IgD-negative memory B cell (primary cell): ENCODE results near the gene TMEM100. TPM values are rescaled to one million over a fixed set of nuclear protein-coding genes. Genes with fewer than 3 reads are reported as not detected.
"Not testable (repeated sequence)": the region's sequence is repeated elsewhere in the genome, so short reads cannot be mapped to it uniquely, and the experiment has no call there.

Experiments used
- H3K27ac Mint-ChIP-seq, 3 donors: one replicate each; pipeline ENCODE4 v1.8.0; 2020 to 2022; ENCODE audit warnings: mild to moderate bottlenecking in 3 of 3, mixed read lengths in 3 of 3, moderate library complexity in 1 of 3
- H3K27me3 Mint-ChIP-seq: one replicate; pipeline ENCODE4 v1.8.0; 2021; ENCODE audit warnings: mixed read lengths
- H3K36me3 Mint-ChIP-seq: one replicate; pipeline ENCODE4 v1.8.0; 2020; ENCODE audit warnings: mild to moderate bottlenecking, mixed read lengths
- H3K4me1 Mint-ChIP-seq, 3 donors: one replicate each; pipeline ENCODE4 v1.8.0; 2020 to 2022; ENCODE audit warnings: mixed read lengths in 3 of 3, mild to moderate bottlenecking in 1 of 3
- H3K4me3 Mint-ChIP-seq, 4 donors: one replicate each; pipeline ENCODE4 v1.8.0; 2020 to 2022; ENCODE audit warnings: mild to moderate bottlenecking in 4 of 4, mixed read lengths in 4 of 4, moderate library complexity in 3 of 4
- H3K9me3 Mint-ChIP-seq, 3 donors: one replicate each; pipeline ENCODE4 v1.8.0; 2020 to 2021; ENCODE audit warnings: mixed read lengths in 3 of 3, mild to moderate bottlenecking in 1 of 3
- polyA plus RNA-seq: library from polyadenylated mRNA; unstranded; fragments of 300-500 nt; fragmentation: Illumina TruSeq; gene quantifications from one replicate; pipeline ENCODE4 v1.2.3, GENCODE V29; 2021

Gene TMEM100
- polyA plus RNA-seq, 1 donor from 2014 or later, result not detected

DNA sequence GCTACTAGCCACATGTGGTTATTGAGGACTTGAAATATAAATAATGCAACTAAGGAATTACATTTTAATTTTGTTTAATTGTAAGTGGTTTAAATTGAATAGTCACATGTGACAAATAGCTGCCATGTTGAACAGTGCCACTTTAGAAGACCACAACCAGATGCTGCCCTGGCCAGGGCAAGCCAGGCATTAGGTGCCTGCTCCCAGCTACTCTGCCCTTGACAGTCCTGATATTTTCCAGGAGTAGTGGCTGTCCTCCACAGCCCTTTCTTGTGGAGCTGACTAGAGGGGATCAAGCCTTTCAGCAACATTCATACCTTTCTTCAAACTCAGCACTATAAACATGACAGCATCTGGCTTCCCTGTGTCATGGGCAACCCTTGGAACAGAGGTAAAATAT is 31.0 kb downstream of the TMEM100 start:
- no peaks in the 10 kb centered on the region for H3K36me3 Mint-ChIP-seq
- no peak overlapping the region for H3K4me3 Mint-ChIP-seq
- H3K27me3 Mint-ChIP-seq, result peaks cover 3% of the 10 kb centered on the region

DNA sequence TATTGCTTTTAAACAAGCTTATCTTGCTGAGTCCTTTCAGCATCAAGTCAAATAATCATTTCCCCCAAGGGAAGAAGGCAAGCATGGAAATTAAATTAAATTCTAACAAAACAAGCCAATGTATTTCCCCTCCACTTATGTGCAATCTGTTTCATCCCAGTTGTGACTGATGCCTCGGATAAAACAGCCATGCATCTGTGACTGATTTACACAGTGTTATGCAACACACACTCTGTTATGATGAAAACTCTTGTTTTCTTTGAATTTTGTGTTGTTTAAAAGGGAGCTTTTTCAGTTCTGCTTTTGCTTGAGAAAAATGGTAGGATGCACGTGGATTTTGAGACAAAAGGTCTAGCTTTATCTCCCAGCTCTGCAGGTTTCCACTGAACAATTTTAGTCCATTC is 32.6 kb downstream of the TMEM100 start:
- Mint-ChIP-seq H3K4me1 (peaks cover 0 to 3% (median 1%) of the 10 kb centered on the region in 3 donors), H3K36me3 (no peaks in the 10 kb centered on the region), H3K9me3 (peaks cover 0 to 2% (median 0%) of the 10 kb centered on the region in 3 donors), H3K4me3 (no peak overlapping the region), H3K27ac (no peak overlapping the region), H3K27me3 (peaks cover 5% of the 10 kb centered on the region)

More for the DNA sequence above, 31.0 kb downstream of the TMEM100 start:
- Mint-ChIP-seq H3K27ac (no peak overlapping the region), H3K9me3 (no peaks in the 10 kb centered on the region), H3K4me1 (peaks cover 0 to 3% (median 0%) of the 10 kb centered on the region in 3 donors)

DNA sequence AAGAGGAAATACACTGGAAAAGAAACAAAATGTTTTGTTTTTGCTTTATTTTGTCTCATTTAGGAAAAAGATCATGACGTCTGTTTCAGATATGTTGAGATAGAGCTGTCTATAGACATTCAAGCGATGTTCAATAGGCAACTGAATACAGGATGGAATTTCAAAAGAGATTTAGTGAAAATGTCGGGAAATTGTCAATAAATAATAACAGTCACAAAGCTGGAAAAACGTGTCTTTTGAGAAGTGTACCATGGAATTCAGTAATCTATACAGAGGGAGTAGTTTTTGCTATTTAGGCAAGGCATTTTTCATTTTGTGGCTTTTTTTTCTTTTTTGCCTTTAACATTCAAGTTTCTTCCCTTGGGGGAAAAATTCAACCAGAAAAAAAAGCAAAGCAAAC is 33.0 kb downstream of the TMEM100 start:
- Mint-ChIP-seq H3K36me3 (no peaks in the 10 kb centered on the region), H3K4me3 (no peak overlapping the region), H3K4me1 (peaks cover 0 to 3% (median 1%) of the 10 kb centered on the region in 3 donors), H3K27ac (no peak overlapping the region), H3K27me3 (peaks cover 5% of the 10 kb centered on the region), H3K9me3 (peaks cover 0 to 2% (median 0%) of the 10 kb centered on the region in 3 donors)

DNA sequence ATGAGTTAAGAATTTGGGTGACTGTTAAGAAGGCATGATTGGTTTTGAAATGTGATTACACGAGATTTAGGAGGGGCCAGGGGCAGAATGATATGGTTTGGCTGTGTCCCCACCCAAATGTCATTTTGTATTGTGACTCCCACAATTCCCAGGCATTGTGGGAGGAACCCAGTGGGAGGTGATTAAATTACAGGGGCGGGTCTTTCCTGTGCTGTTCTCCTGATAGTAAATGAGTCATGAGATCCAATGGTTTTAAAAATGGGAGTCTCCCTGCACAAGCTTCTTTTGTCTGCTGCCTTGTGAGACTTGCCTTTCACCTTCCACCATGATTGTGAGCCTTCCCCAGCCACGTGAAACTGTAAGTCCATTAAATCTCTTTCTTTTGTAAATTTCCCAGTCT is 34.6 kb downstream of the TMEM100 start:
- Mint-ChIP-seq H3K4me3 (no peak overlapping the region), H3K4me1 (peaks cover 0 to 3% (median 1%) of the 10 kb centered on the region in 3 donors), H3K9me3 (peaks cover 0 to 2% (median 0%) of the 10 kb centered on the region in 3 donors), H3K27me3 (peaks cover 5% of the 10 kb centered on the region), H3K36me3 (no peaks in the 10 kb centered on the region), H3K27ac (no peak overlapping the region)

DNA sequence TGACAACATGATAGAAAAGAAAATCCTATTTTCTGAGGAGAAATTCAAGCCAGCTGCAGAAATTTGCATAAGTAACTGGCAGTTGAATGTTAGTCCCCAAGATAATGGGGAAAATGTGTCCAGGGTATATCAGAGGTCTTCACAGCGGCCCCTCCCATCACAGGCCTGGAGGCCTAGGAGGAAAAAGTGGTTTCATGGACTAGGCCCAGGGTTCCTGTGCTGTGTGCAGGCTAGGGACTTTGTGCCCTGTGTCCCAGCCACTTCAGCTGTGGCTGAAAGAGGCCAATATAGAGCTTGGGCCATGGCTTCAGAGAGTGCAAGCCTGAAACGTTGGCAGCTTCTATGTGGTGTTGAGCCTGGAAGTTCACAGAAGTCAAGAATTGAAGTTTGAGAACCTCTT is 35.6 kb downstream of the TMEM100 start:
- Mint-ChIP-seq H3K4me3 (no peak overlapping the region), H3K27ac (no peak overlapping the region), H3K9me3 (peaks cover 0 to 2% (median 0%) of the 10 kb centered on the region in 3 donors), H3K36me3 (no peaks in the 10 kb centered on the region), H3K27me3 (peaks cover 8% of the 10 kb centered on the region), H3K4me1 (peaks cover 0 to 3% (median 1%) of the 10 kb centered on the region in 3 donors)

DNA sequence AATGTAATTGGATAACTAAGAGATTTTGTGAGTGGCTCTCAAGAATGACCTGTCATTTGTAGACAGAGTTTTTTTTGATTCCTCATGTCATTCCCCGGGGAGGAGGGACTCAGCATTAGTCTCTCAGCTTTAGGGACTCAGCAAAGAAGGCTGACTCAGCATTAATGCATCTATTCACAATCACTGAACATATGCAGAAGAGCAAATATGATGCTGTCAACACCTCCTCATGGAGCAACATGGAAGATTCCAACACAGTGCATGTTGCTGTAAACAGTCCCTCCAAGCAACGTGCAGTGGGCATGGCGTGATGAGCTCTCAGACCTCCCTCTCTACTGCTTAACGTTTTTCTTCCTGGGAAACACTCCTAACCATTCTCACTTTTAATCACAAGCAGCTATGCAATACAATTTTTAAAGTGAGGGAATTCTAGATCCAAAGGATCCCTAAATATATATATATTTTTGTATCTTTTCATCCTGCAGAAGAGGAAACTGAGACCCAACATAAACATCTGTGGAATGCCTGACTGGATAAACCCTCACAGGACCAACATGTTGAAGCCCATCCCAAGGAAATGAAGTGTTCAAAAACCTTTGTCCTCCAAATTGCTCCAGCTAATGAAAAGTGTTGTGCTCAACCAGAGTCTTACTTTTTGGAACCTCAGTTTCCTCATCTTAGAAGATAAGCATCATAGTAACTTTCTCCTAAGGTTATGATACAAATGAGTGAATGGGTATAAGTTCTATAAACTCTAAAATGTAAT is 38.9 kb downstream of the TMEM100 start:
- Mint-ChIP-seq H3K36me3 (no peaks in the 10 kb centered on the region), H3K4me1 (peaks cover 0 to 2% (median 0%) of the 10 kb centered on the region in 3 donors), H3K9me3 (peaks cover 0 to 7% (median 0%) of the 10 kb centered on the region in 3 donors), H3K27me3 (peaks cover 21% of the 10 kb centered on the region), H3K27ac (no peak overlapping the region), H3K4me3 (no peak overlapping the region)

DNA sequence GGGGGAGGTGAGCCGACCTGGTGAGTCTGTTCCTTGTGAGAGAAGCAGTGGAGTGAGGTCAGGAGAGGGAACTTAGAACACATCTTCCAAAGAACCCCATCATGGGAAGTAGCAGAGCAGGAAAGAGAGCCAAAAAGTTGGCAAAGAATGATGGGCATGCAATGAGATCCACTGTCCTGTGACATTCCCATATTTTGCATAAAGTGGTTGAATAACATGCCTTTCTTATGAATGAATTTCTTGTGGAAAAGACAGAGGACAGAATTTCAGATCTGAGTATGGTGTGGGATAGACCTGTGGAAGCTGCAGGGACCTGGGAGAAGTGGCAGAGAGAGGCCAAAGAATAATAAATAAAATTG is 41.3 kb downstream of the TMEM100 start:
- H3K27me3 Mint-ChIP-seq, result peaks cover 26% of the 10 kb centered on the region
- peaks cover 0 to 5% (median 0%) of the 10 kb centered on the region in 3 donors for H3K9me3 Mint-ChIP-seq

DNA sequence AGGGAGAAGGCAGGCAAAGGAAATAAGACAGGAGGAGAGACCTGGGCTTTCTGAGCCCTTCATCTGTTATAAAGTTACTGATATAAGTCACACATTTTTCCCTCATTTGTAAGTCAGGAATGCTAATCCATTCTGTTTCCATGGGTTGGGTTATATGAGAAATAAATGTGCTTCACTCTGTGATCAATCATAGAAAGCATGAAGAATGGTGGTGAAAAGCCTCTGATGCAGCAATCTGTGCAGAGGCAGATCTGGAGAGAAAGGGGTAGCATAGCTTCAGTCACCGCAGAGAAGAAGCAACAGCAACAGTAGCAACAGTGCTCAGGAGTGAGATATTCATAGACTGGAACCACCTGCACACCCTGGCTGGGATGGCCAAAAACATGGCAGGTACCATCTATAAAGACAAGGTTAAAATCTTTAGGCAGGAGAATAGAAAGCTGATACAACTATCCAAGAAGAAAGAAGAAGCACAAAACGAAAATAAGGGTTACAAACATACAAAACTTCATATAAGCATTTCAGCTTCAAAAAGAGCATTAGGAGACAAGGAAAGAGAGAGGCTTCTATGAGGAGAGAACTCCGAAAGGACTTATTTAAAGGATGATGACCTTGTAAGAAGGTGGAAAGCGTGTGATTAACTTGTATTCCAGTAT is 41.9 kb downstream of the TMEM100 start:
- H3K27me3 Mint-ChIP-seq, result peaks cover 25% of the 10 kb centered on the region
- peaks cover 0 to 3% (median 0%) of the 10 kb centered on the region in 3 donors for H3K4me1 Mint-ChIP-seq
- H3K9me3 Mint-ChIP-seq, result peaks cover 0 to 4% (median 0%) of the 10 kb centered on the region in 3 donors
- no peak overlapping the region for H3K4me3 Mint-ChIP-seq
- H3K27ac Mint-ChIP-seq, result no peak overlapping the region
- H3K36me3 Mint-ChIP-seq, result no peaks in the 10 kb centered on the region

More for the DNA sequence above, 41.3 kb downstream of the TMEM100 start:
- Mint-ChIP-seq H3K27ac (no peak overlapping the region), H3K4me3 (no peak overlapping the region), H3K36me3 (no peaks in the 10 kb centered on the region), H3K4me1 (peaks cover 0 to 3% (median 0%) of the 10 kb centered on the region in 3 donors)

DNA sequence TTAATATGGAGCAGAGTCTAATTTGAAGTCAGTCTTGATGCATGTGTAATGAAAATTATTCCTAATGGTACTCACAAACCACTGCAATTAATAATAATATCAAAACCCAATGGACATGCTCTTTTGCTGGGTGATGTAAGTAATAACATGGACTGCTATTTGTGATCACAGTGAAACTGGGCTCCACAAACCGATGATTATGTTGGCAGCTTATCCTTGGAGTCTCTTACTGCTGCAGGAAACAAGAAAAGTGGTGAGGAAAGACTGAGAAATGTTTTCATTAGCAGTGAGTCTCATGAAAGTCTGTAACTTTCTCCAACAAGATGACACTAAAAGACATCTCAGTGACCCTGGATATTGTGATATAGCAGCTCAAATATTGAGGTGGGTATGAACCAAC is 45.2 kb downstream of the TMEM100 start:
- H3K27ac Mint-ChIP-seq, result no peak overlapping the region
- peaks cover 21% of the 10 kb centered on the region for H3K27me3 Mint-ChIP-seq
- no peaks in the 10 kb centered on the region for H3K36me3 Mint-ChIP-seq
- peaks cover 2 to 8% (median 4%) of the 10 kb centered on the region in 3 donors for H3K9me3 Mint-ChIP-seq
- H3K4me3 Mint-ChIP-seq, result no peak overlapping the region
- H3K4me1 Mint-ChIP-seq, result peaks cover 0 to 1% (median 0%) of the 10 kb centered on the region in 3 donors

DNA sequence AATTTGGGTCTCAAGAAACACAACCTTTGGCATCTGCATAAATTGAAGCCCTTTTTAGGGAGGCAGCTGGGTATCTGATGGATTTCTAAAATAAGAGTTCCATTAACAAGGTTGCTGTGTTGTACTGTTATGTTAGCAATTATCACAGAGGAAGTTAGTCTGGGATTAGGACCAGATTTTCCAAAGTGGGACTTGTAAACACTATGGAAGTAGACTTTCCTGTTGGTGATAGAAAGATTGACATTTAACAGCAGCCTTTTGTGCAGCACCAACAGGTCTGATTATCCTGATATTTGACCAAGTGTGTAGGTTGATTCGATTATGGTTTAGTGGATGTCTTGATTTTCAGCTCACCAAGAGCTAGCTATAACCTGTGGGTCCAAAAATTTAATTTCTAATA is 46.4 kb downstream of the TMEM100 start:
- Mint-ChIP-seq H3K27me3 (peaks cover 17% of the 10 kb centered on the region), H3K4me1 (peaks cover 0 to 1% (median 0%) of the 10 kb centered on the region in 3 donors), H3K36me3 (no peaks in the 10 kb centered on the region), H3K27ac (no peak overlapping the region), H3K4me3 (no peak overlapping the region), H3K9me3 (peaks cover 2 to 8% (median 4%) of the 10 kb centered on the region in 3 donors)

DNA sequence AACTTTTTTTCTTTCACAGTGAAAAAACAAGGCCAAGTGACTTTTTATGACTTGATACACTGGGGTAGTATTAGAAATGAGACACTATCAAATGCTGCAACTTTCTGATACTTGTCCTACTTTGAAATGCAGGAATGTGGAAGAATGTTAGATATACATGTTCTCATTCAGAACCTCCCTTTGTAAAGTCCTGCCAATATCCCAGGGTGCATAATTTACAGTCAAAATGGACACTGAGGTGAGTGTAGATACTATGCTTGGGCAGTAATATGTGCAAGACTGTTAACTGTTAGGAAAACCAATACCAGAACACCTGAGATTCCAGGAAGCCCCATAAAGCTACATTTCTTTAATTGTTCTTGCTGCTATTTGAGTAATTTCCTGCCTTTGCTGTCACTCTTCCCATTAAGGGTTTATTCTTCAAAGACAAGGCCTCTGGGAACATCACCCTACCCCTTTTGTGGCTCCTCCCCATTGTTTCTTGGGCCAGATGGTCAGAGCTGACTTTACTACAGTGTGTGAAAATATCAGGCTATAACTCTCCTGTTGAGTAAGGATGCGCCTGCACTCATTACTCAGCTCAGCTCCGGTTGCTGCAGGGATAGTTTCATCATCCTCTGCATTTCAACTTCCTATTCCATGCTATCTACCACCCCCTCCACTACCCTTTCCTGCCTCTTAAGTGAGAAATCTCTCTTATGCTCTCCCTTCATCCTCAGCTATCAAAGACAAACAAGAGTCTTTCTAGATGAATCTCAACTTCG is 48.7 kb downstream of the TMEM100 start:
- Mint-ChIP-seq H3K9me3 (peaks cover 2 to 4% (median 4%) of the 10 kb centered on the region in 3 donors), H3K27ac (no peak overlapping the region), H3K27me3 (peaks cover 12% of the 10 kb centered on the region), H3K4me3 (no peak overlapping the region), H3K36me3 (no peaks in the 10 kb centered on the region), H3K4me1 (peaks cover 0 to 1% (median 0%) of the 10 kb centered on the region in 3 donors)

DNA sequence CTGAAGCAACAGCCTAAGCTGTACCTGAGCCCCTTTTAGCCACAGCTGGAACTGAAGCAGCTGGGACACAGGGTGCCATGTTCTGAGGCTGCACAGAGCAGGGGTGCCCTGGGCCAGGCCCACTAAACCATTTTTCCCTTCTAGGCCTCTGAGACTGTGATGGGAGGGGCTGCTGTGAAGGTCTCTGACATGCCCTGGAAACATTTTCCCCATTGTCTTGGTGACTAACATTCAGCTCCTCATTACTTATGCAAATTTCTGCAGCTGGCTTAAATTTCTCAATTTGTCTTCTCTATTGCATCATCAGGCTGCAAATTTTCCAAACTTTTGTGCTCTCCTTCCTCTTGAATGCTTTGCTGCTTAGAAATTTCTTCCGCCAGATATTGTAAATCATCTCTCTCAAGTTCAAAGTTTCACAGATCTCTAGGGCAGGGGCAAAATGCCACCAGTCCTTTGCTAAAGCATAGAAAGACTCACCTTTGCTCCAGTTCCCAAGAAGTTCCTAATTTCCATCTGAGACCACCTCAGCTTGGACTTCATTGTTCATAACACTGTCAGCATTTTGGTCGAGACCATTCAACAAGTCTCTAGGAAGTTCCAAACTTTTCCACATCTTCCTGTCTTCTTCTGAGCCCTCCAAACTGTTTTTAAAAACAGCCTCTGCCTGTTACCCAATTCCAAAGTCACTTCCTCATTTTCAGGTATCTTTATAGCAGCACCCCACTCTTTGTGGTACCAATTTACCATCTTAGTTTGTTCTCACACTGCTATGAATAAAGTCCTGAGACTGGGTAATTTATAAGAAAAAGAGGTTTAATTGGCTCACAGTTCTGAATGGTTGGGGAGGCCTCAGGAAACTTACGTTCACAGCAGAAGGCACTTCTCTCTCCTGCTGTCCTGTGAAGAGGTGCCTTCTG is 49.8 kb downstream of the TMEM100 start:
- peaks cover 9% of the 10 kb centered on the region for H3K27me3 Mint-ChIP-seq
- H3K9me3 Mint-ChIP-seq, result peaks cover 2 to 4% (median 4%) of the 10 kb centered on the region in 3 donors
- H3K4me1 Mint-ChIP-seq, result no peaks in the 10 kb centered on the region

DNA sequence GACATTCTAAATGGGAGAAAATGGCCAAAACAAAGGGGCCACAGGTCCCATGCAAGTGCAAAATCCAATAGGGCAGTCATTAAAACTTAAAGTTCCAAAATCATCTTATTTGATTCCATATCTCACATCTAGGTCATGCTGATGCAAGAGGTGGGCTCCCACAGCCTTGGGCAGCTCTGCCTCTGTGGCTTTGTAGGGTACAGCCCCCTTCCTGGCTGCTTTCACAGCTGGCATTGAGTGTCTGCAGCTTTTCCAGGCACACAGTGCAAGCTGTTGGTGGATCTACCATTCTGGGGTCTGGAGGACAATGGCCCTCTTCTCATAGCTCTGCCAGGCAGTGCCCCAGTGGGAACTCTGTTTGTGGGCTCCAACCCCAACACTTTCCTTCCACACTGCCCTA is 50.7 kb downstream of the TMEM100 start:
- not testable (repeated sequence) for H3K27ac Mint-ChIP-seq, H3K36me3 Mint-ChIP-seq, H3K27me3 Mint-ChIP-seq, H3K4me1 Mint-ChIP-seq, H3K4me3 Mint-ChIP-seq, H3K9me3 Mint-ChIP-seq

More for the DNA sequence above, 49.8 kb downstream of the TMEM100 start:
- no peak overlapping the region for H3K27ac Mint-ChIP-seq
- no peaks in the 10 kb centered on the region for H3K36me3 Mint-ChIP-seq
- H3K4me3 Mint-ChIP-seq, result no peak overlapping the region
